Measurements from ENCODE around the gene EMID1.

EMID1 gene

GRCh38 chr22:29195118-29195963 lies 10.4 kb upstream of the EMID1 start:
- no peak for DNase-seq (ENCODE audit: low read depth in 2 of 2)

GRCh38 chr22:29195964-29196666 lies 9.6 kb upstream of the EMID1 start:
- no peak for DNase-seq (ENCODE audit: low read depth in 2 of 2)

GRCh38 chr22:29197096-29197495 lies 8.6 kb upstream of the EMID1 start:
- no peak for DNase-seq (ENCODE audit: low read depth in 2 of 2)

- no peak for DNase-seq (ENCODE audit: low read depth in 2 of 2)
Observed at GRCh38 chr22:29198240-29198639, 7.5 kb upstream of the EMID1 start.

- no peak for DNase-seq (ENCODE audit: low read depth in 2 of 2)
Observed at GRCh38 chr22:29199702-29200400, 5.8 kb upstream of the EMID1 start.

- DNase-seq (ENCODE audit: low read depth in 2 of 2) = no peak
Observed at GRCh38 chr22:29200901-29201300, 4.8 kb upstream of the EMID1 start.

GRCh38 chr22:29201782-29202181 lies 3.9 kb upstream of the EMID1 start:
- no peak for DNase-seq (ENCODE audit: low read depth in 2 of 2)

- DNase-seq (ENCODE audit: low read depth in 2 of 2) = peak; percentile 5 to 63
Observed at GRCh38 chr22:29202212-29203192, 3.2 kb upstream of the EMID1 start.

- no peak for DNase-seq (ENCODE audit: low read depth in 2 of 2)
Observed at GRCh38 chr22:29203488-29204454, 1.9 kb upstream of the EMID1 start.

GRCh38 chr22:29204455-29205183 lies 1.1 kb upstream of the EMID1 start:
- no peak for DNase-seq (ENCODE audit: low read depth in 2 of 2)

- no peak for DNase-seq (ENCODE audit: low read depth in 2 of 2)
Observed at GRCh38 chr22:29205252-29205593, 473 bp upstream of the EMID1 start.

- no peak for DNase-seq (ENCODE audit: low read depth in 2 of 2)
Observed at GRCh38 chr22:29206372-29207242, 911 bp downstream of the EMID1 start.

- no peak for DNase-seq (ENCODE audit: low read depth in 2 of 2)
Observed at GRCh38 chr22:29207243-29207550, 1.5 kb downstream of the EMID1 start.

- DNase-seq (ENCODE audit: low read depth in 2 of 2) = no peak
Observed at GRCh38 chr22:29207562-29208501, 2.1 kb downstream of the EMID1 start.

- DNase-seq (ENCODE audit: low read depth in 2 of 2) = no peak
Observed at GRCh38 chr22:29208502-29208862, 2.8 kb downstream of the EMID1 start.

- DNase-seq (ENCODE audit: low read depth in 2 of 2) = no peak
Observed at GRCh38 chr22:29208879-29209623, 3.4 kb downstream of the EMID1 start.

GRCh38 chr22:29209624-29209929 lies 3.9 kb downstream of the EMID1 start:
- DNase-seq (ENCODE audit: low read depth in 2 of 2) = no peak
